Astrocyte (in vitro differentiated cells and primary cell): ENCODE results near the gene LGALSL. TPM values are rescaled to one million over a fixed set of nuclear protein-coding genes. Genes with fewer than 3 reads are reported as not detected.

Experiments used
- DNase-seq: peaks from one replicate; pipeline ENCODE4 v3.0.0-alpha.2; 2010; ENCODE audit warnings: low read depth
- FAIRE-seq: peaks from 2 replicates; lab custom pipeline; 2011; peaks lifted over from hg19 to GRCh38; lab: Jason Lieb, UNC
- H2AFZ ChIP-seq: 2 replicates; pipeline ENCODE4 v1.6.0; 2012; ENCODE audit warnings: low read depth, low read length, inconsistent platforms
- H3K27ac ChIP-seq: 2 replicates; pipeline ENCODE4 v1.5.1; 2011; ENCODE audit warnings: low read depth, low read length, inconsistent platforms
- H3K27me3 ChIP-seq: 2 replicates; pipeline ENCODE4 v1.6.0; 2011; ENCODE audit warnings: low read length, inconsistent platforms; ENCODE audit not compliant: insufficient read depth
- H3K36me3 ChIP-seq: 2 replicates; pipeline ENCODE4 v1.5.1; 2011; ENCODE audit warnings: low read length, inconsistent platforms; ENCODE audit not compliant: insufficient read depth
- H3K4me1 ChIP-seq: 2 replicates; pipeline ENCODE4 v1.5.1; 2011; ENCODE audit warnings: low read length, inconsistent platforms; ENCODE audit not compliant: insufficient read depth
- H3K4me2 ChIP-seq: 2 replicates; pipeline ENCODE4 v1.6.0; 2012; ENCODE audit warnings: low read length, inconsistent platforms
- H3K4me3 ChIP-seq: 2 replicates; pipeline ENCODE4 v1.5.1; 2011; ENCODE audit warnings: low read depth, mild to moderate bottlenecking, low read length, inconsistent platforms; ENCODE audit not compliant: insufficient read depth
- H3K79me2 ChIP-seq: 2 replicates; pipeline ENCODE4 v1.6.0; 2012; ENCODE audit warnings: mild to moderate bottlenecking, low read length, inconsistent platforms; ENCODE audit not compliant: insufficient read depth
- H3K9ac ChIP-seq: 2 replicates; pipeline ENCODE4 v1.6.0; 2012; ENCODE audit warnings: mild to moderate bottlenecking, low read length, inconsistent platforms
- H3K9me3 ChIP-seq: 2 replicates; pipeline ENCODE4 v1.5.1; 2012; ENCODE audit warnings: low read depth, mild to moderate bottlenecking, low read length, inconsistent platforms; ENCODE audit not compliant: insufficient read depth
- H4K20me1 ChIP-seq: 2 replicates; pipeline ENCODE4 v1.6.0; 2012; ENCODE audit warnings: low read length, inconsistent platforms; ENCODE audit not compliant: insufficient read depth
- H3K27ac Mint-ChIP-seq: one replicate; pipeline ENCODE4 v1.8.0; 2021; ENCODE audit warnings: mild to moderate bottlenecking, mixed read lengths; ENCODE audit not compliant: unreplicated experiment
- H3K27me3 Mint-ChIP-seq: one replicate; pipeline ENCODE4 v1.8.0; 2021; ENCODE audit warnings: low read depth, mixed read lengths; ENCODE audit not compliant: unreplicated experiment
- H3K36me3 Mint-ChIP-seq: one replicate; pipeline ENCODE4 v1.8.0; 2021; ENCODE audit warnings: low read depth, mixed read lengths; ENCODE audit not compliant: unreplicated experiment
- H3K4me1 Mint-ChIP-seq: one replicate; pipeline ENCODE4 v1.8.0; 2021; ENCODE audit warnings: low read depth, mixed read lengths; ENCODE audit not compliant: unreplicated experiment
- H3K4me3 Mint-ChIP-seq: one replicate; pipeline ENCODE4 v1.8.0; 2021; ENCODE audit warnings: mild to moderate bottlenecking, moderate library complexity, mixed read lengths; ENCODE audit not compliant: unreplicated experiment
- H3K9me3 Mint-ChIP-seq: one replicate; pipeline ENCODE4 v1.8.0; 2021; ENCODE audit warnings: mild to moderate bottlenecking, mixed read lengths; ENCODE audit not compliant: unreplicated experiment
- EZH2 ChIP-seq: IDR thresholded peaks from 2 replicates; pipeline ENCODE4 v1.6.1; 2012; ENCODE audit warnings: mild to moderate bottlenecking, low read length, inconsistent platforms; ENCODE audit not compliant: insufficient read depth
- total RNA-seq: library from RNA; stranded (reverse); gene quantifications from 2 replicates; pipeline ENCODE4 v1.2.1, GENCODE V29; 2021
- TF ChIP-seq, protein P1 (sequence below): IDR thresholded peaks from 2 replicates; pipeline ENCODE4 v1.5.1; 2011; ENCODE audit warnings: low read depth, mild to moderate bottlenecking, inconsistent platforms, low read length, moderate library complexity; ENCODE audit not compliant: insufficient read depth

LGALSL gene
- total RNA-seq, 1 donor from 2014 or later = 14.0 TPM

GRCh38 chr2:64474121-64474571, 20.2 kb downstream of the LGALSL start:
- Histone ChIP-seq H3K9me3 (no peaks in the 10 kb centered on the region), H3K36me3 (no peaks in the 10 kb centered on the region), H3K4me1 (no peaks in the 10 kb centered on the region), H4K20me1 (no peaks in the 10 kb centered on the region), H3K4me3 (no peak overlapping the region), H3K4me2 (no peak overlapping the region), H3K27ac (no peak overlapping the region), H3K9ac (no peak overlapping the region), H3K79me2 (no peaks in the 10 kb centered on the region), H2AFZ (no peak overlapping the region), H3K27me3 (peaks cover 28% of the 10 kb centered on the region)
- peaks cover 9% of the 10 kb centered on the region for H3K4me1 Mint-ChIP-seq
- no peak overlapping the region for H3K4me3 Mint-ChIP-seq
- H3K9me3 Mint-ChIP-seq = peaks cover 2% of the 10 kb centered on the region
- no peaks in the 10 kb centered on the region for H3K36me3 Mint-ChIP-seq
- H3K27ac Mint-ChIP-seq = no peak overlapping the region
- no peak for FAIRE-seq
- TF ChIP-seq, protein P1, sequence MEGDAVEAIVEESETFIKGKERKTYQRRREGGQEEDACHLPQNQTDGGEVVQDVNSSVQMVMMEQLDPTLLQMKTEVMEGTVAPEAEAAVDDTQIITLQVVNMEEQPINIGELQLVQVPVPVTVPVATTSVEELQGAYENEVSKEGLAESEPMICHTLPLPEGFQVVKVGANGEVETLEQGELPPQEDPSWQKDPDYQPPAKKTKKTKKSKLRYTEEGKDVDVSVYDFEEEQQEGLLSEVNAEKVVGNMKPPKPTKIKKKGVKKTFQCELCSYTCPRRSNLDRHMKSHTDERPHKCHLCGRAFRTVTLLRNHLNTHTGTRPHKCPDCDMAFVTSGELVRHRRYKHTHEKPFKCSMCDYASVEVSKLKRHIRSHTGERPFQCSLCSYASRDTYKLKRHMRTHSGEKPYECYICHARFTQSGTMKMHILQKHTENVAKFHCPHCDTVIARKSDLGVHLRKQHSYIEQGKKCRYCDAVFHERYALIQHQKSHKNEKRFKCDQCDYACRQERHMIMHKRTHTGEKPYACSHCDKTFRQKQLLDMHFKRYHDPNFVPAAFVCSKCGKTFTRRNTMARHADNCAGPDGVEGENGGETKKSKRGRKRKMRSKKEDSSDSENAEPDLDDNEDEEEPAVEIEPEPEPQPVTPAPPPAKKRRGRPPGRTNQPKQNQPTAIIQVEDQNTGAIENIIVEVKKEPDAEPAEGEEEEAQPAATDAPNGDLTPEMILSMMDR = no peak
- no peak for TF ChIP-seq EZH2
- peaks cover 22% of the 10 kb centered on the region for H3K27me3 Mint-ChIP-seq
- no peak for DNase-seq

- Histone ChIP-seq H3K36me3 (no peaks in the 10 kb centered on the region), H3K27ac (no peak overlapping the region), H3K4me3 (no peak overlapping the region), H2AFZ (no peak overlapping the region), H3K9me3 (no peaks in the 10 kb centered on the region), H4K20me1 (no peaks in the 10 kb centered on the region), H3K9ac (no peak overlapping the region), H3K27me3 (peaks cover 28% of the 10 kb centered on the region), H3K4me2 (no peak overlapping the region), H3K4me1 (no peaks in the 10 kb centered on the region), H3K79me2 (no peaks in the 10 kb centered on the region)
- peaks cover 2% of the 10 kb centered on the region for H3K9me3 Mint-ChIP-seq
- FAIRE-seq = no peak
- H3K27ac Mint-ChIP-seq = no peak overlapping the region
- no peaks in the 10 kb centered on the region for H3K36me3 Mint-ChIP-seq
- no peak overlapping the region for H3K4me3 Mint-ChIP-seq
- H3K27me3 Mint-ChIP-seq = peaks cover 22% of the 10 kb centered on the region
- no peak for DNase-seq
- H3K4me1 Mint-ChIP-seq = peaks cover 12% of the 10 kb centered on the region
- no peak for TF ChIP-seq EZH2
- TF ChIP-seq, protein P1 = no peak
These were observed 20.7 kb downstream of the LGALSL start for GRCh38 chr2:64474636-64475035.

DNA sequence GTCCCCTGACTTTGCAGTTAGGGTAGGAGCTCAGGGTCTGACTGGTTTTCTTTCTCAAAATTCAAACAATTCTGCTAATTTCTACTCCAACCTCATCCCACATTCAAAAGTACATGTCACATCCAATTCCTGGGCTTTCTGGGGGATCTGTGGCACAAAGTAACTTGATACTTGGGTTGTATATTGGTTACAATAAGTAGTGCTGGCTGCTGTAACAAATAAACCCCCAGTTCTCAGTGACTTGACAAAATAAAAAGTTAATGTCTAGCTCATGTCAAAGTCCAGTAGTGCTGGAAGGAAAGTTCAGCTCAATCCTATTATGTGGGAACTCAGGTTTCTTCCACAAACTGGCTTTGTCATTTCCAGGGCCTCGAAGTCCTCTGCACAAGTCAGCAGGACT, 23.1 kb downstream of the LGALSL start:
- Histone ChIP-seq H2AFZ (no peak overlapping the region), H3K36me3 (no peaks in the 10 kb centered on the region), H3K27me3 (peaks cover 26% of the 10 kb centered on the region), H3K9me3 (no peaks in the 10 kb centered on the region), H3K4me2 (no peak overlapping the region), H3K9ac (no peak overlapping the region), H4K20me1 (no peaks in the 10 kb centered on the region), H3K4me1 (no peaks in the 10 kb centered on the region), H3K79me2 (no peaks in the 10 kb centered on the region), H3K27ac (no peak overlapping the region), H3K4me3 (no peak overlapping the region)
- H3K36me3 Mint-ChIP-seq = no peaks in the 10 kb centered on the region
- peaks cover 22% of the 10 kb centered on the region for H3K27me3 Mint-ChIP-seq
- H3K4me3 Mint-ChIP-seq = no peak overlapping the region
- no peak for FAIRE-seq
- no peak overlapping the region for H3K27ac Mint-ChIP-seq
- H3K4me1 Mint-ChIP-seq = peaks cover 8% of the 10 kb centered on the region
- peaks cover under 1% of the 10 kb centered on the region for H3K9me3 Mint-ChIP-seq
- TF ChIP-seq EZH2 = no peak
- TF ChIP-seq, protein P1 = no peak
- DNase-seq = no peak
